ENCODE measurements around the gene CAMP.

CAMP gene

GRCh38 chr3:48215466-48215865 lies 7.8 kb upstream of the CAMP start:
- H3K9ac ChIP-seq (ENCODE audit: low read length): peak overlapping the region; percentile 75
- H3K4me3 ChIP-seq (ENCODE audit: low read length): peak overlapping the region; percentile 58
- no peaks in the 10 kb centered on the region for H3K9me3 ChIP-seq (ENCODE audit: control insufficient read depth, low read length)
- no peaks in the 10 kb centered on the region for H3K36me3 ChIP-seq (ENCODE audit: control insufficient read depth, insufficient read depth, low read length, severe bottlenecking)
- peaks cover 43% of the 10 kb centered on the region for H3K4me1 ChIP-seq (ENCODE audit: control insufficient read depth, insufficient read depth, low read length)
- H3K27me3 ChIP-seq (replicated peaks; ENCODE audit: control insufficient read depth, insufficient read depth, low read length): no peaks in the 10 kb centered on the region
- peak; percentile 64 for DNase-seq (ENCODE audit: low read depth)

DNA sequence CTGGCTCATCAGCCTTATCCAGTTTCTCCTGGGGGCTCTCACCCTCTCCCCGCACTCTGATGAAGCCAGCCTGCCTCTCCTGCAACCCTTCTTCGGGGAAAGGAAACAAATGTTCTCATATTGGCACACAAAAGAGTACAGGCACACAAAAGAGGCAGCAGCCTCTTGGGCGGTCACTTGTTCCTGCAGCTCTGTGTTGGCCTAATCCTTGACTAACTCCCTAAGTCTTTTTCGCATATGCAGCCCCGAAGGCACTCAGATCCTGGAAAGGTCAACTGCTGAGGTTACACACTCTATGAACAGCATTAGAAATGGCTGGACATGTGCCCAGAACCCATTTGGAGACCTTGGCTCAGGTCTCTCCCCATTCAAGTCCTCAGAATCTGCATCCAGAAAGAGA lies 7.4 kb upstream of the CAMP start:
- Histone ChIP-seq H3K4me3 (ENCODE audit: low read length) (peak overlapping the region; percentile 58), H3K9me3 (ENCODE audit: control insufficient read depth, low read length) (no peaks in the 10 kb centered on the region), H3K36me3 (ENCODE audit: control insufficient read depth, insufficient read depth, low read length, severe bottlenecking) (no peaks in the 10 kb centered on the region), H3K9ac (ENCODE audit: low read length) (peak overlapping the region; percentile 75), H3K27me3 (replicated peaks; ENCODE audit: control insufficient read depth, insufficient read depth, low read length) (no peaks in the 10 kb centered on the region), H3K4me1 (ENCODE audit: control insufficient read depth, insufficient read depth, low read length) (peaks cover 43% of the 10 kb centered on the region)
- no peak for DNase-seq (ENCODE audit: low read depth)

DNA sequence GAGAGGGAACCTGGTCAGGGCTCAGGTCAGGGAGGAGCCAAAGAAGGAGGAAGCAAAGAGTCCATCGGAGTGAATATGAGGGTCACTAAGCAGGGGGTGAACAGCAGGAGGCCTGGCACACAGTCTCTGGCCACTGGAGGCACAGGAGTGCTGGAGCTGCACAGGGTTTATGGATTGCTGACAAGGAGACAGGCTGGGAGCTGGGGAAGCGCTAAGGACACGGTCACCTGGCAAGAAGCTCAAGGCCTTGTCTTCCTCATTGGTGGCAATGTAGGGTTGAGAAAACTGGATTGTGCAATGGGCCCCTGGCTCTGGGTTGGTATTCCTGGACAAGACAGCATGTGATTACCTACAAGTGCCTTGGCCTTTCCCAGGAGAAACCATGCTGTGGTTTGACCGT lies 5.8 kb upstream of the CAMP start:
- H3K9me3 ChIP-seq (ENCODE audit: control insufficient read depth, low read length): no peaks in the 10 kb centered on the region

GRCh38 chr3:48218537-48218936 lies 4.8 kb upstream of the CAMP start:
- Histone ChIP-seq H3K9me3 (ENCODE audit: control insufficient read depth, low read length) (no peaks in the 10 kb centered on the region), H3K4me3 (ENCODE audit: low read length) (no peak overlapping the region), H3K27me3 (replicated peaks; ENCODE audit: control insufficient read depth, insufficient read depth, low read length) (no peaks in the 10 kb centered on the region), H3K36me3 (ENCODE audit: control insufficient read depth, insufficient read depth, low read length, severe bottlenecking) (no peaks in the 10 kb centered on the region), H3K9ac (ENCODE audit: low read length) (no peak overlapping the region), H3K4me1 (ENCODE audit: control insufficient read depth, insufficient read depth, low read length) (peaks cover 48% of the 10 kb centered on the region)
- DNase-seq (ENCODE audit: low read depth): no peak

More for the DNA sequence above, 5.8 kb upstream of the CAMP start:
- peaks cover 48% of the 10 kb centered on the region for H3K4me1 ChIP-seq (ENCODE audit: control insufficient read depth, insufficient read depth, low read length)
- H3K36me3 ChIP-seq (ENCODE audit: control insufficient read depth, insufficient read depth, low read length, severe bottlenecking): no peaks in the 10 kb centered on the region
- DNase-seq (ENCODE audit: low read depth): no peak
- no peak overlapping the region for H3K4me3 ChIP-seq (ENCODE audit: low read length)
- no peaks in the 10 kb centered on the region for H3K27me3 ChIP-seq (replicated peaks; ENCODE audit: control insufficient read depth, insufficient read depth, low read length)
- no peak overlapping the region for H3K9ac ChIP-seq (ENCODE audit: low read length)

DNA sequence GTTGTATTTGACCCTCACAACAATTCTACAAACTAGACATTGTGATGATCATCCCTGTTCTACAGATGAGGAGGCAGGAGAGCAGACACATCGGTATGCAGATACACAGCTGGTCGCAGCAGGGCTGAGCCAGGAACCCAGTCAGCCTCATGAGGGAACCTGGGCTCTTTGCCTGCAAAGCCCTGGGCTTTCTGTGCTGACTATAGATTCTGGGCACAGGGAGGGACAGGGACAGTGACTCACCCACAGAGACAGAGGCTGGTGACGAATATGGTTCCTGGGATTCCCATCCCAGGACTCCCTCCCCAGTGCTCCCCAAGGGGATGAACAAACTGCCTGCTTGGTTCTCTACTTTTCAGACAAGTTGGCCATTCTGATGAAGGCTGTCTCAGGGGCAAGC lies 3.8 kb upstream of the CAMP start:
- Histone ChIP-seq H3K4me3 (ENCODE audit: low read length) (no peak overlapping the region), H3K4me1 (ENCODE audit: control insufficient read depth, insufficient read depth, low read length) (peaks cover 47% of the 10 kb centered on the region), H3K9ac (ENCODE audit: low read length) (no peak overlapping the region), H3K27me3 (replicated peaks; ENCODE audit: control insufficient read depth, insufficient read depth, low read length) (peaks cover 7% of the 10 kb centered on the region), H3K36me3 (ENCODE audit: control insufficient read depth, insufficient read depth, low read length, severe bottlenecking) (no peaks in the 10 kb centered on the region), H3K9me3 (ENCODE audit: control insufficient read depth, low read length) (no peaks in the 10 kb centered on the region)
- no peak for DNase-seq (ENCODE audit: low read depth)

DNA sequence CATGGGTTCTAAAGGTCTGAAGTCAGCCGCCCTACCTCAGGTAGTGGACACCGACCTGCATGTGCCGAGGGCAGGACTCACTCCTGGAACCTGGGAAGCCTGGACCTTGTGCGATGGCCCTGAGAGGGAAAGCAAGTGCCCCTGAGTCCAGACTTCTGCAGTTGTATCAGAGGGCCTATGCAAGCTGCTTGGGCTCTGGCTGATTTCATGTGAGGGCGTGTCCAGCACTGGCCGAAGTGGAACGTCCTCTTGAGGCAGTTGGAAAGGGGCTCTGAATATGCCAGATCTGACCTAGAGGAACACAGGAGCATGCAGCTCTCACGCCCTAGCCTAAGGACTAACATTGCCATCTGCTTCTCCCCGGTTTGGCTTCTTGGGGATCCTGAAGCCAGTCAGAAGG lies 2.5 kb upstream of the CAMP start:
- H3K9me3 ChIP-seq (ENCODE audit: control insufficient read depth, low read length): no peaks in the 10 kb centered on the region
- no peak overlapping the region for H3K4me3 ChIP-seq (ENCODE audit: low read length)
- no peaks in the 10 kb centered on the region for H3K36me3 ChIP-seq (ENCODE audit: control insufficient read depth, insufficient read depth, low read length, severe bottlenecking)
- H3K9ac ChIP-seq (ENCODE audit: low read length): no peak overlapping the region
- peaks cover 35% of the 10 kb centered on the region for H3K4me1 ChIP-seq (ENCODE audit: control insufficient read depth, insufficient read depth, low read length)
- no peak for DNase-seq (ENCODE audit: low read depth)
- peaks cover 12% of the 10 kb centered on the region for H3K27me3 ChIP-seq (replicated peaks; ENCODE audit: control insufficient read depth, insufficient read depth, low read length)

GRCh38 chr3:48225587-48225986 lies 2.3 kb downstream of the CAMP start:
- DNase-seq (ENCODE audit: low read depth): no peak
- H3K4me1 ChIP-seq (ENCODE audit: control insufficient read depth, insufficient read depth, low read length): peaks cover 5% of the 10 kb centered on the region

DNA sequence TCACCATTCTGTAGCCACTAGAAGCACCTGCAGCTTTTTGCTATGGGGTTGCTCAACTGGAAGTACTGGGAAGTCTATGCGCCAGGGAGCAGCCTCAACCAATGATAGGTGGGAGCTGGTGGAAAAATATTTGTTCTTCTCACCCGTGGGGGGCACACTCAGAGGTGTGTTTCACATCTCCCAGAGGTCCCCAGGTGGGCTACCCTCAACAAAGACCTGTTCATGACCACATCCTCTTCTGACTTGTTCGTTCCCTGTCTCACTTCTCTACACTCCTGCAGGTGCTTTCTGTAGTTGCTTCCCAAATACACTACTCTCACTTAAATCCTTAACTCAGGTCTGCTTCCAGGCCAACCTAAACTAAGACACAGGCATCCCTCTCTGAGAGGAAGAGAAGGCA lies 3.6 kb downstream of the CAMP start:
- H3K9me3 ChIP-seq (ENCODE audit: control insufficient read depth, low read length): no peaks in the 10 kb centered on the region
- peaks cover 6% of the 10 kb centered on the region for H3K4me1 ChIP-seq (ENCODE audit: control insufficient read depth, insufficient read depth, low read length)
- no peak for DNase-seq (ENCODE audit: low read depth)
- H3K4me3 ChIP-seq (ENCODE audit: low read length): no peak overlapping the region
- H3K9ac ChIP-seq (ENCODE audit: low read length): no peak overlapping the region
- no peaks in the 10 kb centered on the region for H3K36me3 ChIP-seq (ENCODE audit: control insufficient read depth, insufficient read depth, low read length, severe bottlenecking)
- peaks cover 21% of the 10 kb centered on the region for H3K27me3 ChIP-seq (replicated peaks; ENCODE audit: control insufficient read depth, insufficient read depth, low read length)

More at GRCh38 chr3:48225587-48225986, 2.3 kb downstream of the CAMP start:
- Histone ChIP-seq H3K4me3 (ENCODE audit: low read length) (no peak overlapping the region), H3K36me3 (ENCODE audit: control insufficient read depth, insufficient read depth, low read length, severe bottlenecking) (no peaks in the 10 kb centered on the region), H3K27me3 (replicated peaks; ENCODE audit: control insufficient read depth, insufficient read depth, low read length) (peaks cover 21% of the 10 kb centered on the region), H3K9ac (ENCODE audit: low read length) (no peak overlapping the region), H3K9me3 (ENCODE audit: control insufficient read depth, low read length) (no peaks in the 10 kb centered on the region)

GRCh38 chr3:48232232-48232631 lies 8.9 kb downstream of the CAMP start:
- H3K4me1 ChIP-seq (ENCODE audit: control insufficient read depth, insufficient read depth, low read length): peaks cover 39% of the 10 kb centered on the region
- peak; percentile 37 for DNase-seq (ENCODE audit: low read depth)
- H3K4me3 ChIP-seq (ENCODE audit: low read length): no peak overlapping the region

DNA sequence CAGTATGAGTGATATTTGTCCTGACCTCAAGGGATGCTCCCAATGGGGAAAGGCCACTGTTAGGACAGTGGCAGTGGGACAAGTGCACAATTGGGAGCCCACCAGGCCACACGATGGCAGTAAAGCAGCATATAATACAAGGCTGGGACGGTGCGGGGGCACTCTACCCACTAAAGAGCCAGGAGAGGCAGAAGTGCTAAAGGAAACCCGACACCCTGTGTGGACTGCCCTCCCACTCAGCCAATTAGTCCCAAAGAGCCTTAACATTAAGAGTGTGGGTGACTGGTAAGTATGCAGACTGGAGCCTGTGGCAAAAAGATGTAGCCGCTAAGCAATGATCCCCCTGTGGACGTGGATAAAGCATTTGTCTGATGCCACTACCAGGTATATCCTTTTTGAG lies 9.4 kb downstream of the CAMP start:
- Histone ChIP-seq H3K9ac (ENCODE audit: low read length) (peak overlapping the region; percentile 54), H3K27me3 (replicated peaks; ENCODE audit: control insufficient read depth, insufficient read depth, low read length) (no peaks in the 10 kb centered on the region), H3K4me3 (ENCODE audit: low read length) (no peak overlapping the region), H3K4me1 (ENCODE audit: control insufficient read depth, insufficient read depth, low read length) (peaks cover 41% of the 10 kb centered on the region), H3K36me3 (ENCODE audit: control insufficient read depth, insufficient read depth, low read length, severe bottlenecking) (no peaks in the 10 kb centered on the region), H3K9me3 (ENCODE audit: control insufficient read depth, low read length) (no peaks in the 10 kb centered on the region)
- DNase-seq (ENCODE audit: low read depth): peak; percentile 76

More at GRCh38 chr3:48232232-48232631, 8.9 kb downstream of the CAMP start:
- peaks cover 2% of the 10 kb centered on the region for H3K27me3 ChIP-seq (replicated peaks; ENCODE audit: control insufficient read depth, insufficient read depth, low read length)
- H3K9ac ChIP-seq (ENCODE audit: low read length): peak overlapping the region; percentile 14
- H3K9me3 ChIP-seq (ENCODE audit: control insufficient read depth, low read length): no peaks in the 10 kb centered on the region
- no peaks in the 10 kb centered on the region for H3K36me3 ChIP-seq (ENCODE audit: control insufficient read depth, insufficient read depth, low read length, severe bottlenecking)

- Histone ChIP-seq H3K27me3 (replicated peaks; ENCODE audit: control insufficient read depth, insufficient read depth, low read length) (no peaks in the 10 kb centered on the region), H3K4me1 (ENCODE audit: control insufficient read depth, insufficient read depth, low read length) (peaks cover 48% of the 10 kb centered on the region), H3K4me3 (ENCODE audit: low read length) (no peak overlapping the region), H3K36me3 (ENCODE audit: control insufficient read depth, insufficient read depth, low read length, severe bottlenecking) (no peaks in the 10 kb centered on the region), H3K9ac (ENCODE audit: low read length) (no peak overlapping the region), H3K9me3 (ENCODE audit: control insufficient read depth, low read length) (no peaks in the 10 kb centered on the region)
- DNase-seq (ENCODE audit: low read depth): no peak
Observed at GRCh38 chr3:48233542-48233941, 10.2 kb downstream of the CAMP start.

DNA sequence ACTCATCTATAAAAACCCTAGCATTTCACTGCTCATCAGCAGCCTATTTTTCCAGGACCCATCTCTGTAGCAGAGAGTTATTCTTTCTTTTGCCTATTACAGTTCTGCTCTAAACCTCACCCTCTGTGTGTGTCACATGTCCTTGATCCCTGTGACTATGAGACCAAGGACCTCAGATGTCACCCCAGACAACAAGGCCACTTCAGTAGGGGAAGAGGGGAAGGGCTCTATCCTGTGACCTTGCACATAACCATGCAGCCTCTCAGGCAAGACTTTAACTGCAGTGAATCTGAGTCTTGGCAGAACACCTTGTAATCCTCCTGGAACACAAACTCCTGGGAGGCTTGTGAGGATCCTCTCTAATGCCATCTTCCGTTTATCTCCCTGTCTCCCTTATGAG lies 13.2 kb downstream of the CAMP start:
- Histone ChIP-seq H3K9me3 (ENCODE audit: control insufficient read depth, low read length) (no peaks in the 10 kb centered on the region), H3K27me3 (replicated peaks; ENCODE audit: control insufficient read depth, insufficient read depth, low read length) (no peaks in the 10 kb centered on the region), H3K9ac (ENCODE audit: low read length) (peak overlapping the region; percentile 20), H3K4me3 (ENCODE audit: low read length) (no peak overlapping the region), H3K4me1 (ENCODE audit: control insufficient read depth, insufficient read depth, low read length) (peaks cover 52% of the 10 kb centered on the region), H3K36me3 (ENCODE audit: control insufficient read depth, insufficient read depth, low read length, severe bottlenecking) (no peaks in the 10 kb centered on the region)
- no peak for DNase-seq (ENCODE audit: low read depth)

All from adipocyte (in vitro differentiated cells).